VCaP (cell line): ENCODE results near the gene TMBIM6.

Experiments
- H3K27ac ChIP-seq: fragments of 450-650 bp; 2 replicates; pipeline ENCODE4 v1.5.1; 2017
- TF ChIP-seq, protein P1 (sequence below): fragments of 450-650 bp; conservative IDR thresholded peaks from 2 replicates; pipeline ENCODE4 v1.5.1; 2017; ENCODE audit warnings: mild to moderate bottlenecking, moderate library complexity

The TMBIM6 gene

DNA sequence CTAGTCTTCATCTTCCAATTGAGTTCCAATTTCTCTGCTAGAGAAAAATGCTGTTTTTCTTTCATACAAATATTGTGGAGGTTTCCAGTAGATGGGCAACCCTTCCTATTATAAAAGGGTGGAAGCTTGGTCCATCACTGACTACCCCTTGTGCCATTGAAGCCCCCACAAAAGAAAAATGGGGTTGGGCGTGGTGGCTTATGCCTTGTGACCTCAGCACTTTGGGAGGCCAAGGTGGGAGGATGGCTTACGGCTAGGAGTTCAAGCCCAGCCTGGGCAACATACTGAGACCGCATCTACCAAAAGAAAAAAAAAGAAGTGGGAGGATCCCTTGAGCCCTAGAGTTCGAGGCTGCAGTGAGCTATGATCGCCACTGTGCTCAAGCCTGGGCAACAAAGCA lies 64.1 kb downstream of the TMBIM6 start:
- TF ChIP-seq, protein P1, sequence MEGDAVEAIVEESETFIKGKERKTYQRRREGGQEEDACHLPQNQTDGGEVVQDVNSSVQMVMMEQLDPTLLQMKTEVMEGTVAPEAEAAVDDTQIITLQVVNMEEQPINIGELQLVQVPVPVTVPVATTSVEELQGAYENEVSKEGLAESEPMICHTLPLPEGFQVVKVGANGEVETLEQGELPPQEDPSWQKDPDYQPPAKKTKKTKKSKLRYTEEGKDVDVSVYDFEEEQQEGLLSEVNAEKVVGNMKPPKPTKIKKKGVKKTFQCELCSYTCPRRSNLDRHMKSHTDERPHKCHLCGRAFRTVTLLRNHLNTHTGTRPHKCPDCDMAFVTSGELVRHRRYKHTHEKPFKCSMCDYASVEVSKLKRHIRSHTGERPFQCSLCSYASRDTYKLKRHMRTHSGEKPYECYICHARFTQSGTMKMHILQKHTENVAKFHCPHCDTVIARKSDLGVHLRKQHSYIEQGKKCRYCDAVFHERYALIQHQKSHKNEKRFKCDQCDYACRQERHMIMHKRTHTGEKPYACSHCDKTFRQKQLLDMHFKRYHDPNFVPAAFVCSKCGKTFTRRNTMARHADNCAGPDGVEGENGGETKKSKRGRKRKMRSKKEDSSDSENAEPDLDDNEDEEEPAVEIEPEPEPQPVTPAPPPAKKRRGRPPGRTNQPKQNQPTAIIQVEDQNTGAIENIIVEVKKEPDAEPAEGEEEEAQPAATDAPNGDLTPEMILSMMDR: no peak

DNA sequence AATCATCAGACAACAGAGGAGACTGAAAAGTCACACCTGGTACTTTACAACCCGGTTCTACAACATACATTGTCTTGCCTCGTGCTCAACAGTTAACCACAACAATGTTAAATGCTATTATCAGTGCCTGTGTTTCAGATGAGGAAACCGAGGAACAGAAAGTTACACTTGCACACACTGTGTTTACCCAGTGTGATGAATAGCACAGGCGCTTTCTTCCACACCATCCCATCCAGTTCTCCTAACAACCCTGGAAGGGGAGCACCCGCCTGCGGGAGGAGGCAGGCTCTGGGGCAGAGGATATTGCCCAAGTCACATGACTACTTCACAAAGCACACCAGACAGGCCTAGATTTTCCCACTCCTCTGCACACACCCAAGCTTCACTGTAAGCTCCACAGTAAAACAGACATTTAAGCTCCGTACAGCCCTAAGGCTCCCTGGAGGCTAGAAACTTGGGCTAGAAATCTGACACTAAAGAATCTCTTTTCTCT lies 65.0 kb downstream of the TMBIM6 start:
- H3K27ac ChIP-seq: no peak overlapping the region
- TF ChIP-seq, protein P1: no peak

More for the DNA sequence above, 64.1 kb downstream of the TMBIM6 start:
- H3K27ac ChIP-seq: no peak overlapping the region

DNA sequence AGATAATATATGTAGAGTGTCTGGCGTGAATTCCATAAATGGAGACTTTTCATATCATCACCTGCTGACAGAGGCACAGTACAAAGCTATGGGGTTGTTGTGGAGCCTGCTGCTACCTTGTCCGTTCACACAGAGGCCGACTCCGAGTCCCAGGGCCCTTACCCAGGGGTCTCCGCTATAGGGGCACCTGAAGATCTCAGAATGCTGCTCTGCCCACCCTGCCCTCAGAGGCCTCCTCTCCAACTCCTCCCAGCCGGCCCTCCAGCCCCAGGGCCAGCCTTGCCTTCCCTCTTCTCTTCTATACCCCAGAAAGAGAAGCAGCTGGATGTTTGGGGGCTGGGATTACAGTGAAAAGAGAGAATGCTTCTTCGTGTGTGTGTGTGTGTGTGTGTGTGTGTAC lies 65.5 kb downstream of the TMBIM6 start:
- H3K27ac ChIP-seq: no peak overlapping the region
- TF ChIP-seq, protein P1: no peak

DNA sequence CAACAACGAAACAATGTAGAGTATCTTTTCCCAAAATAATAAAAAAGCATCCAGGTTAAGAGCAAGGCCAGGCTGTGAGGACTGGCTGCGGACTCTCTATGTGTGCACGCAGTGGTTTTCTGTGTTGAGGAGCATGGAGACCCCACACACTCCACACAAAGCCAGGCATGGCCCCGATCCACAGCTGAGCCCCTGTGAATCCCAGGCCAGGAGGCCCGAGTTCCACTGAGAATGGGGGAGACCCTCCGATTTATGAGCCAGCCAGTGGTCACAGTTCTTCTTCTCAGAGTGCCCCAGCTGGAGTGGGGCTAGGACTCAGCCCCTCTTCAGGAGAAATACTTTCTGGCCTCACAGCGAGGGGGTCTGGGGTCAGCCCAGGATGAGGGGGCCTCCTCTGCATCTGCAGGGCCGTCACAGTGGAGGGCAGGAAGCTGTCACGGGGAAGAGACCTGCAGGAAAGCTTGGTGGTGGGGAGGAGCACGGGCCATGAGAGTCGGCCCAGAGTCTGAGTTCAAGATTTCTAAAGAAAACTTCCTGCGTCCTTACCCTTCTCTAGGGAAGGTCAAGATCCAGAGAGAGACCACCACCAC lies 66.7 kb downstream of the TMBIM6 start:
- TF ChIP-seq, protein P1: no peak
- H3K27ac ChIP-seq: no peak overlapping the region

DNA sequence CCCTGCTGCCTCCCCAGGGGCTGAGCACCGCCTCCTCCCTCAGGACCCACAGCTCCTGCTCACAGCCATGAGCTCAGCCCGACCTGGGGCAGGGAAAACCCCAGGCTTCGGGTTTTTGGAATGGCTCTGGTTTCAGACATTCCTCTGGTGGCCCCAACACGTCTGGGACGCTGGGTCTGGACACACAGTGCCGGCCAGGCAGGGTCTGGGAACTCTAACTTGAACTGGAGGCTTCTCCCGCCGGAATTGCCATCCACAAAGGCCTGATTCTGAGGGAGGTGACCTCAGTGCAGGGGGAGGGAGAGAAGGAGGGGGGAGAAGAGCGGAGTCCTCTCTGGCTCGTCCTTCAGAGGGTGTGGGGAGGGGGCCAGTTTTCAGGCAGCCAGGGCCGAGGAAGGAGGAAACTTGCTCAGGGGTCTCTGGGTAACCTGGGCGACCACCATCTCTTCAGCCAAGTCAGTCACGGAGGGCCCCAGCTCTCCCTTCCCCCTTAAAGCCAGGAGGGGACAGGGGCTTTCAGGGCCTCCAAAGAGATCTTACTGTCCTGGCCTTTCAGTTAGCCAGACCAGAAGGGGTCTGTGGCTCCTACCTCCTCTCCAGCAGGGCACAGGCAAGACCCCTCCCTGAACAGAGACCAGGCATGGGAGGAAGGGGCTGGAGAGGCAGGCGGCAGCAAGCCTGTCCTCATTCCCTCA lies 67.5 kb downstream of the TMBIM6 start:
- TF ChIP-seq, protein P1: no peak
- no peak overlapping the region for H3K27ac ChIP-seq

DNA sequence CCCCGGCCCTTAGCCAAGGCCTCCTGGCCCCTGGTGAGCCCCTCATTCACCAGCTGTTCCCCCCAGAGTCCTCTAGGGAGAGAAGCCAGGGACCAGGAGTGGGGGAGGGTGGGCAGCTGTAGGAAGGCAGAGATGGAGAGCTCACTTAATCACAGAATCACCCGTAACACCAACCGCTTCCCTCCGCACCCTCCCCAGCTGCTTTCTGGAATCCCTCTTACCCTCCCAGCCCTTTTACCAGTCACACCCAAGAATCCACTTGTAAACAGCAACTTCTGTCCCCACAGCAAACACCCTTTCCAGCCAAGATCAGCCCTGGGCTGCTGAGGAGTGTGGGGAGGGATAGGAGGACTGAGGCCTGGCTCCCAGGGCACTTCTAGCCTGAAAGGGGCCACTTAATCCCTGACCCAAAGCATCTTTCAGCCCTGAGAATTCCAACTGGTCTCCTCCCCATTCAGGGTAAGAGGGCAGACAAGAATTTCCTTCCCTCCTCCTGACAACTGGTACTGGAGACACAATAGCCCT lies 68.1 kb downstream of the TMBIM6 start:
- no peak overlapping the region for H3K27ac ChIP-seq
- TF ChIP-seq, protein P1: no peak

DNA sequence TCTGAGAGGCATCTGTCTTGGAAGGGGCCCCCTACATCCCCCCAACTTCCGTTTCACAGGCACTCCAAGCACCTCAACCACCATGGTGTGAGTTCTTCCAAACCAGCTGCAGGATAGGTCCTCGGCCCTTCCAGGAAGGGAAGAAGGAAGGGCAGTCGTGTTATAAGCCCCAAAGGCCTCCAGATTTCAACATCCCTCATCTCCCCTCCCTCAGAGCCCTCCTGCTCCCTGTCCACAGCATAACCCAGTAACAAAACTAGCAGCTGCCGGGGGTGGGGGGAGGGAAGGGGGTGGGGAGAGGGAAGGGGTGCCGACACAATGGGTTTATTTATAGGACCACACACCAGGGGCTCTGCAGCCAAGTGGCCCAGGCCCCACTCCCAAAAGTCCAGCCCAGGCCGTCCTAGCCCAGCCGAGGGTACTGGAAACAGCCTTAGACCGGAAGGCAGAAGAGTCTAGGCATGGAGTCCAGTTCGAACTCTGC lies 68.6 kb downstream of the TMBIM6 start:
- TF ChIP-seq, protein P1: no peak
- H3K27ac ChIP-seq: no peak overlapping the region
